HepG2 (cell line): ENCODE measurements around the gene DNAJC28.

Source experiments
- CTCF ChIP-seq: sonication (generic); formaldehyde crosslinking; IDR thresholded peaks from 2 replicates; pipeline ENCODE4 v1.5.0; 2020; ENCODE audit warnings: mild to moderate bottlenecking, missing genetic modification reagents, moderate library complexity
- DMAP1 ChIP-seq: IDR thresholded peaks from 2 replicates; pipeline ENCODE4 v1.6.1; 2016
- E2F1 ChIP-seq: sonication (generic); formaldehyde crosslinking; IDR thresholded peaks from 2 replicates; pipeline ENCODE4 v1.5.0; 2020; ENCODE audit warnings: missing genetic modification reagents
- EP300 ChIP-seq, 3 experiments: sonication (generic) in 1 of 3; formaldehyde crosslinking in 1 of 3; IDR thresholded peaks; 2 replicates each; pipeline versions ENCODE4 v1.5.1 to v1.6.1; 2011 to 2020; ENCODE audit warnings: low read depth in 2 of 3, low read length in 2 of 3, borderline replicate concordance in 1 of 3, improper control_type of control experiment in 1 of 3, mild to moderate bottlenecking in 1 of 3, missing genetic modification reagents in 1 of 3, moderate library complexity in 1 of 3
- HES4 ChIP-seq: sonication (generic); formaldehyde crosslinking; IDR thresholded peaks from 2 replicates; pipeline ENCODE4 v1.9.0; 2021; ENCODE audit warnings: mild to moderate bottlenecking, missing genetic modification reagents, borderline replicate concordance
- MED8 ChIP-seq: sonication (generic); formaldehyde crosslinking; IDR thresholded peaks from 2 replicates; pipeline ENCODE4 v1.8.1; 2023; ENCODE audit warnings: mild to moderate bottlenecking, missing genetic modification reagents; ENCODE audit not compliant: insufficient replicate concordance
- PLSCR1 ChIP-seq: sonication (generic); formaldehyde crosslinking; IDR thresholded peaks from 2 replicates; pipeline ENCODE4 v1.5.0; 2020; ENCODE audit warnings: missing genetic modification reagents, mild to moderate bottlenecking, borderline replicate concordance
- TARDBP ChIP-seq: sonication (generic); formaldehyde crosslinking; IDR thresholded peaks from 2 replicates; pipeline ENCODE4 v1.8.0; 2022; ENCODE audit warnings: mild to moderate bottlenecking, missing genetic modification reagents
- ZBTB49 ChIP-seq: sonication (generic); formaldehyde crosslinking; IDR thresholded peaks from 2 replicates; pipeline ENCODE4 v1.4.0; 2020; ENCODE audit warnings: missing genetic modification reagents, borderline replicate concordance
- ZNF318 ChIP-seq: sonication (generic); formaldehyde crosslinking; IDR thresholded peaks from 2 replicates; pipeline ENCODE4 v1.4.0; 2020; ENCODE audit warnings: mild to moderate bottlenecking, missing genetic modification reagents
- ZNF549 ChIP-seq: sonication (generic); formaldehyde crosslinking; IDR thresholded peaks from 2 replicates; pipeline ENCODE4 v1.5.0; 2020; ENCODE audit warnings: missing genetic modification reagents

GRCh38 chr21:33487996-33488395 lies 3.5 kb downstream of the DNAJC28 start:
- TF ChIP-seq CTCF (CRISPR knock-in tag) = no peak
- no peak for TF ChIP-seq TARDBP (CRISPR knock-in tag)
- no peak for TF ChIP-seq HES4 (CRISPR knock-in tag)
- no peak for TF ChIP-seq PLSCR1
- TF ChIP-seq EP300 (IDR thresholded peaks at IDR 0.05; ENCODE audit: low read depth in 2 of 2, low read length in 2 of 2) = no peak
- TF ChIP-seq EP300 (CRISPR knock-in tag; IDR thresholded peaks at IDR 0.05; ENCODE audit: borderline replicate concordance) = no peak
- no peak for TF ChIP-seq DMAP1
- TF ChIP-seq ZBTB49 = no peak
- TF ChIP-seq E2F1 (CRISPR knock-in tag) = no peak
- no peak for TF ChIP-seq ZNF549
- no peak for TF ChIP-seq MED8 (CRISPR knock-in tag)
- no peak for TF ChIP-seq ZNF318 (CRISPR knock-in tag)
